Measurements from ENCODE around the gene LRRC15.

Gene LRRC15

DNA sequence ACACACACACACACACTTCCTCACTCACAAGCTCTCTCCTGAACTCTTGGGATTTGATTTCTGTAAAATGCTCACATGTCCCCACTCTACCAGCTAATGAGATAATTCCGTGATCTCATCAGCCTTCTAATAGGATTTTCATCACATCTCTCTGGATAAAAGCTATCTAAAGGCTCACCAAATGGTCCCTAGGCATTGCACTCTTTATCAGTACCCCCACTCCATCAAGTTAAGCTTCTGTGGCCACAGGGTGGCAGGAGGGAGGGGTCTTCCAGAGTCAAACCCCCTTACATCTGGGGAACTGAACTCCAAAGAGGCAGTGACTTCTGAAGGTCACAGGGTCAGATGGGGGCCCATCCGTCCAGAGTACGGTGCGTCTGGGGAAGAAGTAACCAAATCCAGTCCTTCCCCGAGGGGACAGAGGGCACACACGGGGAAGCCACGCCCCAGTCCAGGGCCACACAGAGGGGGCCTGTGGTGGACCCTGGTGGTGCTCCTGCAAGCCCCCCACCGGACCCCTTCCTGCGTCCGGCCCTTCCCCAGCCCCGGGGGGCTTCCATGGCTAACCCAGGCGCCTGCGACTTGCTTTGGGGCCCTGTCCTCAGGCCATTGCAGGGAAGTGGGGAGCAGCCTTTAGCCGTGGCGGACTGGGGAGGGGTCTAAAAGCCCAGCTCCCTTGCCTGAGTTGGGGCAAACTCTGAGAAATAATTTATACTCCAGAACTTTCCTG is 44.0 kb downstream of the LRRC15 start:
- H3K27me3 ChIP-seq (ENCODE audit: insufficient read depth, low read length): no peaks in the 10 kb centered on the region
- H3K4me3 ChIP-seq (ENCODE audit: low read depth, low read length, poor library complexity, severe bottlenecking): no peak overlapping the region
- H3K9me2 ChIP-seq (ENCODE audit: low read depth, low read length): no peaks in the 10 kb centered on the region
- TF ChIP-seq EZH2 (IDR thresholded peaks at IDR 0.05; ENCODE audit: borderline replicate concordance, low read length): no peak
- TF ChIP-seq, protein P1, sequence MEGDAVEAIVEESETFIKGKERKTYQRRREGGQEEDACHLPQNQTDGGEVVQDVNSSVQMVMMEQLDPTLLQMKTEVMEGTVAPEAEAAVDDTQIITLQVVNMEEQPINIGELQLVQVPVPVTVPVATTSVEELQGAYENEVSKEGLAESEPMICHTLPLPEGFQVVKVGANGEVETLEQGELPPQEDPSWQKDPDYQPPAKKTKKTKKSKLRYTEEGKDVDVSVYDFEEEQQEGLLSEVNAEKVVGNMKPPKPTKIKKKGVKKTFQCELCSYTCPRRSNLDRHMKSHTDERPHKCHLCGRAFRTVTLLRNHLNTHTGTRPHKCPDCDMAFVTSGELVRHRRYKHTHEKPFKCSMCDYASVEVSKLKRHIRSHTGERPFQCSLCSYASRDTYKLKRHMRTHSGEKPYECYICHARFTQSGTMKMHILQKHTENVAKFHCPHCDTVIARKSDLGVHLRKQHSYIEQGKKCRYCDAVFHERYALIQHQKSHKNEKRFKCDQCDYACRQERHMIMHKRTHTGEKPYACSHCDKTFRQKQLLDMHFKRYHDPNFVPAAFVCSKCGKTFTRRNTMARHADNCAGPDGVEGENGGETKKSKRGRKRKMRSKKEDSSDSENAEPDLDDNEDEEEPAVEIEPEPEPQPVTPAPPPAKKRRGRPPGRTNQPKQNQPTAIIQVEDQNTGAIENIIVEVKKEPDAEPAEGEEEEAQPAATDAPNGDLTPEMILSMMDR (IDR thresholded peaks at IDR 0.05; ENCODE audit: low read length): no peak
- peaks cover 22% of the 10 kb centered on the region for H3F3A ChIP-seq (ENCODE audit: insufficient read depth, low read length)
- no peak overlapping the region for H3K9ac ChIP-seq (ENCODE audit: low read length)
- no peaks in the 10 kb centered on the region for H4K20me1 ChIP-seq (ENCODE audit: insufficient read depth, low read length)
- H3K4me2 ChIP-seq (ENCODE audit: low read length): no peak overlapping the region
- no peaks in the 10 kb centered on the region for H3K36me3 ChIP-seq (ENCODE audit: insufficient read depth, low read length)
- H3K27ac ChIP-seq (ENCODE audit: low read depth, low read length, poor library complexity, severe bottlenecking): no peak overlapping the region
- peaks cover 5% of the 10 kb centered on the region; the same call in 1 of the 2 replicates for H3K9me3 ChIP-seq (ENCODE audit: low read length)
- no peaks in the 10 kb centered on the region for H3K79me2 ChIP-seq (ENCODE audit: insufficient read depth, low read length)
- H3K4me1 ChIP-seq (ENCODE audit: insufficient read depth, low read length, severe bottlenecking): no peaks in the 10 kb centered on the region
- H2AFZ ChIP-seq (ENCODE audit: low read length): no peak overlapping the region

DNA sequence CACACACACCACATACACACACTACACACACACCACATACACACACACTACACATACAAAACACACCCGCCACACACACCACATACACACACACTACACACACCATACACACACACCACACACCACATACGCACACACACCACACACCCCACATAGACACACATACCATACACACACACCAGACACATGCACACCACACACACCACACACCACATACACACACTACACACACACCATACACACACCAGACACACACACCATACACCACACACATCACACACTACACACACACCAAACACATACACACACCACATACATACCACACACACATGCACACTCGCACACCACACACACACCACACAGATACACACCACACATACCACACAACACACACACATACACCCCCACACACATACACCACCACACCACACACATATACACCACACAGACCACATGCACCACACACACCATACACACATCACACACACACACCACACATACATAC is 44.7 kb downstream of the LRRC15 start:
- H3K9me3 ChIP-seq (ENCODE audit: low read length): peaks cover 5% of the 10 kb centered on the region
- no peaks in the 10 kb centered on the region for H3K79me2 ChIP-seq (ENCODE audit: insufficient read depth, low read length)
- H2AFZ ChIP-seq (ENCODE audit: low read length): no peak overlapping the region
- no peak overlapping the region for H3K9ac ChIP-seq (ENCODE audit: low read length)
- H3K4me1 ChIP-seq (ENCODE audit: insufficient read depth, low read length, severe bottlenecking): no peaks in the 10 kb centered on the region
- no peak overlapping the region for H3K27ac ChIP-seq (ENCODE audit: low read depth, low read length, poor library complexity, severe bottlenecking)
- TF ChIP-seq, protein P1 (IDR thresholded peaks at IDR 0.05; ENCODE audit: low read length): no peak
- no peaks in the 10 kb centered on the region; the same call in 1 of the 2 replicates for H3K27me3 ChIP-seq (ENCODE audit: insufficient read depth, low read length)
- no peak overlapping the region for H3K4me3 ChIP-seq (ENCODE audit: low read depth, low read length, poor library complexity, severe bottlenecking)
- H3K36me3 ChIP-seq (ENCODE audit: insufficient read depth, low read length): no peaks in the 10 kb centered on the region
- H3F3A ChIP-seq (ENCODE audit: insufficient read depth, low read length): peaks cover 22% of the 10 kb centered on the region
- no peaks in the 10 kb centered on the region for H4K20me1 ChIP-seq (ENCODE audit: insufficient read depth, low read length)
- no peaks in the 10 kb centered on the region for H3K9me2 ChIP-seq (ENCODE audit: low read depth, low read length)
- no peak overlapping the region for H3K4me2 ChIP-seq (ENCODE audit: low read length)

DNA sequence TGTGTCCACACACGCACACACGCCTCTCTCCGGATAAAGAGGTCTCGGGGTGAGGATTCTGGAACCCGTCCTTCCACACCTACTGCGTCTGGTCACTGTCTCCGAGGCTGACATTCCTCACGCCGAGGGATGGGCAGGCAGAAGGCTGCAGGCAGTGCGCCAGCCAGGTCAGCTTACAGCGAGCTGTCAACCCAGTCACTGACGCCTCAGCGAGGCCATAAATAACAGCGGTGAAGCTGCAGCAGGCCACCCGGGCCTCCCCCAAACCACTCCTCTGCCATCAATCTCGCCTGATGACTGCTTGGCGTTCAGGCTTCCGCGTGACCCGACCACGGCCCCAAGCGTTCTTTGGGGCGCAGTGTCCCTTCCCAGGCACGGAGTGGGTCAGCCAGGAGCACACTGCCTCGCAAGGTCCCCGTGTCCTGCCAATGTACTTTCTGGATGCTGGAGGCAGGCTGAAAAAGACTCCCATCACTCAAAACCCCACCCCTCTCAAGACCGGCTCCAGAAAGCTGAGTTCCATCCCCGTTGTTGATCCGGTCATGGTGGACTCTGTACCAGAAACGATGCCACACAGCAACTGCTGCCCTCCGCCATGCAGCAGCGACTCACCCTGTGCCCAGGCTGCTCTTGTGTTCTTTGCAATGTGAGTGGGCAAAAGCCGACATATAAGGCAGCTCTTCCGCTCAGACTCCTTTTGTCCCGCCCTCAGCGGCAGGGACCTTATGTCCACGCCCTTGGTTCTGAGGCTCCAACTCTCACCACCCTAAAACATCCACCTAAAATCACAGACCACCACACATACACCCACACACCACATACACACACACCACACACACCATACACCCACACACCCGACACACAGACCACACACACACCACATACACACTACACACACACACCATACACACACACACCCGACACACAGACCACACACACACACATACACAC is 45.5 kb downstream of the LRRC15 start:
- H3F3A ChIP-seq (ENCODE audit: insufficient read depth, low read length): peaks cover 22% of the 10 kb centered on the region
- H3K4me2 ChIP-seq (ENCODE audit: low read length): no peak overlapping the region

More for the DNA sequence above, 45.5 kb downstream of the LRRC15 start:
- Histone ChIP-seq H3K4me1 (ENCODE audit: insufficient read depth, low read length, severe bottlenecking) (no peaks in the 10 kb centered on the region), H3K36me3 (ENCODE audit: insufficient read depth, low read length) (no peaks in the 10 kb centered on the region), H3K79me2 (ENCODE audit: insufficient read depth, low read length) (no peaks in the 10 kb centered on the region), H3K9me2 (ENCODE audit: low read depth, low read length) (no peaks in the 10 kb centered on the region), H3K9ac (ENCODE audit: low read length) (no peak overlapping the region), H3K27me3 (ENCODE audit: insufficient read depth, low read length) (no peaks in the 10 kb centered on the region; the same call in 1 of the 2 replicates), H3K27ac (ENCODE audit: low read depth, low read length, poor library complexity, severe bottlenecking) (no peak overlapping the region), H3K9me3 (ENCODE audit: low read length) (peaks cover 13% of the 10 kb centered on the region), H2AFZ (ENCODE audit: low read length) (no peak overlapping the region), H3K4me3 (ENCODE audit: low read depth, low read length, poor library complexity, severe bottlenecking) (no peak overlapping the region), H4K20me1 (ENCODE audit: insufficient read depth, low read length) (no peaks in the 10 kb centered on the region)
- TF ChIP-seq, protein P1 (IDR thresholded peaks at IDR 0.05; ENCODE audit: low read length): no peak
- no peak for TF ChIP-seq EZH2 (IDR thresholded peaks at IDR 0.05; ENCODE audit: borderline replicate concordance, low read length)

Measured in OCI-LY1 (cell line).